GM12873 (cell line): ENCODE results near the gene TNFRSF1B.

Experiments
- TF ChIP-seq, protein P1 (sequence below): IDR thresholded peaks from 2 replicates; pipeline ENCODE4 v1.5.1; 2012; ENCODE audit warnings: low read depth, mild to moderate bottlenecking, moderate library complexity, low read length, control low read depth; ENCODE audit not compliant: insufficient read depth; ENCODE audit errors: missing control alignments

Gene TNFRSF1B

DNA sequence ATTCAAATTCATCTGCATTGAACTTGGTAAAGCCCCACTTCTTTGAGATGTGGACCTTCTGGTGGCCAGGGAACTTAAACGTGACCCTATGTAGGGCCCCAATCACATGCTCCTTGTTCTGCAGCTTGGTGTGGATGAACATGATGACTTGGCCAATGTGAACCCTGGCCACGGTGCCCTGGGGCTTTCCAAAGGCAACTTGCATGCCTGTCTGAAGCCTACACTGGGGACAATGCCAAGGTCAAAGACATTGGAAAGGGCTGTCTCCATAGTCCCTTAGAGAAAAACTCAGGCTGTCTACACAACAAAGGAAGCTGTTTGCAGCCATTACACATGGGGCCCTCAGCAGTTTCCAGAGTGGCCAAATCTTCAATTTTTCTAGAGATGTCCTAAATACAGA lies 54.1 kb downstream of the TNFRSF1B start:
- TF ChIP-seq, protein P1, sequence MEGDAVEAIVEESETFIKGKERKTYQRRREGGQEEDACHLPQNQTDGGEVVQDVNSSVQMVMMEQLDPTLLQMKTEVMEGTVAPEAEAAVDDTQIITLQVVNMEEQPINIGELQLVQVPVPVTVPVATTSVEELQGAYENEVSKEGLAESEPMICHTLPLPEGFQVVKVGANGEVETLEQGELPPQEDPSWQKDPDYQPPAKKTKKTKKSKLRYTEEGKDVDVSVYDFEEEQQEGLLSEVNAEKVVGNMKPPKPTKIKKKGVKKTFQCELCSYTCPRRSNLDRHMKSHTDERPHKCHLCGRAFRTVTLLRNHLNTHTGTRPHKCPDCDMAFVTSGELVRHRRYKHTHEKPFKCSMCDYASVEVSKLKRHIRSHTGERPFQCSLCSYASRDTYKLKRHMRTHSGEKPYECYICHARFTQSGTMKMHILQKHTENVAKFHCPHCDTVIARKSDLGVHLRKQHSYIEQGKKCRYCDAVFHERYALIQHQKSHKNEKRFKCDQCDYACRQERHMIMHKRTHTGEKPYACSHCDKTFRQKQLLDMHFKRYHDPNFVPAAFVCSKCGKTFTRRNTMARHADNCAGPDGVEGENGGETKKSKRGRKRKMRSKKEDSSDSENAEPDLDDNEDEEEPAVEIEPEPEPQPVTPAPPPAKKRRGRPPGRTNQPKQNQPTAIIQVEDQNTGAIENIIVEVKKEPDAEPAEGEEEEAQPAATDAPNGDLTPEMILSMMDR, result no peak

- TF ChIP-seq, protein P1, result no peak
Observed at GRCh38 chr1:12228979-12229378, 62.2 kb downstream of the TNFRSF1B start.

- TF ChIP-seq, protein P1, result no peak
Observed at GRCh38 chr1:12229386-12229834, 62.6 kb downstream of the TNFRSF1B start.

GRCh38 chr1:12229835-12230548 lies 63.2 kb downstream of the TNFRSF1B start, which contains the start of gene VPS13D:
Gene VPS13D (plus strand): TSS chr1:12230030. CDS start chr1:12234267, 4,237 bp downstream.
- TF ChIP-seq, protein P1, result peak; percentile 95

GRCh38 chr1:12230549-12231275 lies 63.9 kb downstream of the TNFRSF1B start:
- TF ChIP-seq, protein P1, result no peak

DNA sequence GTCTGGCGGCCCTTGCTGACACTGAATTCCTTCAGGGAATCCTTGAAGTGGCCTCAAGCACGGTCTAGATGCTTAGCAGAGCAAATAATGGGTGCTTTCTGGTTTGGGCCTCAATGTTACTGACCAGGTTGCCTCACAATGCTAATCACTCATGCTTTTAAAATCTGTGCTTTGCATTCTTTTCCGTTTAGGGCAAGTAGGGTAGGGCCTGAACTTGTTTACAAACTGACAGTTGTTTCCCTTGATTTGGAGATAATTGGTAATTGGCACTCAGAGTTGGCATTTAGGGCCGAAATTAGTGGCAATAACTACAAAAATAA lies 64.4 kb downstream of the TNFRSF1B start:
- TF ChIP-seq, protein P1, result no peak

DNA sequence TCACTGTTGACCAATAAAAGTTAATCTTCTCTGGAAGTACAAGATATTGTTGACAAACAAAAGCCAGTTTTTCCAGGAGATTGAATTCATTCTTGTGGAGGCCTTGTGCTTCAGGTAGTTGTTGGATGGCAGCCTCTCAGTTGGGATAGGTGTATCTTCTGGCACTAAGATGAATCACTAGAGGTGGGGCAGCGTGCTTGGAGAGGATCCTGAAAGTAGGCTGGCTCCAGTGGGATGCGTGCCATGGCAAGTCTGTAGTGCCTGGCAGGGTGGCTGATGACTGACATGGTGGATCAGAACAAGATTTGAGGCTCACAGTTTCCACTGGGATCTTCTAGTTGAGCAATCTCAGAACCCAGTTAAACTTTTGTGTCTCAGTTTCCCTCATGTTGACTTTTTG lies 65.4 kb downstream of the TNFRSF1B start:
- TF ChIP-seq, protein P1, result no peak
